Measurements from ENCODE around the gene PRLH. TPM values are rescaled to one million over a fixed set of nuclear protein-coding genes. Genes with fewer than 3 reads are reported as not detected.

The PRLH gene
- total and polyA plus RNA-seq, 2 donors (not counting 3 experiments of a cell fraction or from before 2014, with no cell fraction given) = not detected

DNA sequence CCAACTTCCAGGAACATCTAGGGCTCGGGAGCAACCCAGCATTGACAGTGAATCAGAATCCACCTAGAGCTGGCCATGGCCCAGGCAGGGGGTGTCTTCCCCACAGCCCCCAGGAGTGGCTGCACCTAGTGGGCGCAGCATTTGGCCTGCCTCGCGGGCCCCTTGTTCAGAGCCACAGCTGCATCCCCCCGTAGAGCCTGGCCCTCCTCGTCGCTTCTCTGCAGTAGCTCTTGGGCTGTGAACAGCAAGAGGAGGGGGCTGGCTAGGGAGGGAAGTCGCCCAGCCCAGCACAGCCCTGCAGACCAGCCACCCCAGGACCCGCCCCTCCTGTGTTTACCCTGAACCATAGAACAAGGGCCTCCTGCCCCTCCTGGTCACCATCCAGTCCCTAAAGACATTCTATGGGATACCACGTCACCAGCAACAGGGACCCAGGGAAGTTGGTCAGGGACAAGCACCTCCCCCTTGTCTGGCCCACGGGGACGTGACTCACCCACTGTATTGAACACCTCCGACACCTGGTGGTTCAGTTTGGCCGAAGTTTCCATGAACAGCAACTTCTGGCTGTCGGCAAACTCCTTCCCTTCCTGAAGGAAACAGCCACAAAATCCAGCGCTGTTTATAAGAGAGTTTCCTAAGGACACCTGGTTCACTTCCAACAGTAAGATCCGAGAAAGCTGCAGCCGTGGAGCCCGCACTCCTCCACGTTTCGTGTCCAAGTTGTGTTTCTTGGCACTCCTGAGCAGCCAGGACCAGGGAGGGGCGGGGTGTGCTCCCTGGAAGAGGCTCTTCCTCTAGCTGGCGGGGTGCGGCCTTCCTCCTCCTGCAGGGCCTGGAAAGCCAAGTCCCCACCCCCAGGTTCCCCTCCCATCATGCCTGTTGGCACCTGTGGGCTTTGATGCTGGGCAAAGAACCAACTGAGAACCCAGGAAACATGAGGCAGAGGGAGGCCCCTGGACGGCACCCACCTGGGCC is 8.8 kb downstream of the PRLH start:
- no peak overlapping the region for H3K27ac ChIP-seq (ENCODE audit: insufficient read depth, low read depth, low read length)
- H3K9me3 ChIP-seq (replicated peaks; ENCODE audit: control insufficient read depth, insufficient read depth, low read length) = no peaks in the 10 kb centered on the region
- DNase-seq (ENCODE audit: low read depth, low spot score) = no peak
- no peaks in the 10 kb centered on the region for H3K36me3 ChIP-seq (ENCODE audit: control insufficient read depth in 2 of 2, extremely low read depth in 1 of 2, insufficient read depth in 2 of 2, low read length in 2 of 2)
- no peak overlapping the region for H3K4me3 ChIP-seq (replicated peaks in 1 of 3; ENCODE audit: insufficient read depth in 1 of 3, low read depth in 1 of 3, low read length in 3 of 3)
- no peak for FAIRE-seq
- no peak overlapping the region for H3K4me2 ChIP-seq (ENCODE audit: insufficient read depth, low read length)
- H3K27me3 ChIP-seq (ENCODE audit: control insufficient read depth in 2 of 2, insufficient read depth in 2 of 2, low read length in 2 of 2) = peaks cover 2% of the 10 kb centered on the region in 2 experiments
- H3K9ac ChIP-seq (replicated peaks; ENCODE audit: extremely low read depth, insufficient read depth, low read length) = no peak overlapping the region
- no peaks in the 10 kb centered on the region for H3K79me2 ChIP-seq (ENCODE audit: control insufficient read depth, insufficient read depth, low read length)
- no peaks in the 10 kb centered on the region for H3K9me1 ChIP-seq (replicated peaks; ENCODE audit: control insufficient read depth, extremely low read depth, insufficient read depth, low read length)
- BruUV-seq (replicated peaks) = no TSS peak
- no peaks in the 10 kb centered on the region for H3K4me1 ChIP-seq (ENCODE audit: control insufficient read depth, extremely low read depth, insufficient read depth, low read length)
- TF ChIP-seq POLR2AphosphoS5 (IDR thresholded peaks at IDR 0.05; ENCODE audit: insufficient read depth, low read depth, low read length) (no peak), GATA2 (IDR thresholded peaks at IDR 0.05; ENCODE audit: insufficient read depth, insufficient read length, low read depth, low read length) (no peak), EZH2 (IDR thresholded peaks at IDR 0.05; ENCODE audit: borderline replicate concordance, low read depth, low read length, severe bottlenecking) (no peak), JUN (IDR thresholded peaks at IDR 0.05; ENCODE audit: borderline replicate concordance, insufficient read depth, insufficient read length, low read depth) (no peak), MYC (IDR thresholded peaks at IDR 0.05; ENCODE audit: low read depth, low read length) (no peak), POLR2A (IDR thresholded peaks at IDR 0.05; ENCODE audit: low read depth, low read length) (no peak), FOS (IDR thresholded peaks at IDR 0.05; ENCODE audit: borderline replicate concordance, insufficient read depth, low read length) (no peak), MAX (IDR thresholded peaks at IDR 0.05; ENCODE audit: insufficient read depth, insufficient read length) (no peak), CTCF (IDR thresholded peaks at IDR 0.05; ENCODE audit: extremely low read depth in 1 of 2, insufficient read depth in 1 of 2, low read depth in 1 of 2, low read length in 2 of 2) (no peak)
- dilution Hi-C loops (cut with MboI; ENCODE audit: extremely low pct_ligation_motif_present, low sequenced_read_pairs) (no loop called here), intact Hi-C loops (cut with micrococcal nuclease) (no loop called here)
- ChIA-PET CTCF (interaction anchor here (1.2 to 7.7 kb wide), 3 partner anchors 62 to 482 kb away, joined by 3 to 295 read pairs (median 5); no protein-coding TSS in a partner anchor), POLR2A (no interaction called here)
- no peaks in the 10 kb centered on the region for H4K20me1 ChIP-seq (replicated peaks; ENCODE audit: control insufficient read depth, extremely low read depth, insufficient read depth, low read length)
- H2AFZ ChIP-seq (ENCODE audit: low read depth, low read length) = no peak overlapping the region

Measured in endothelial cell of umbilical vein (primary cell).